PC-3 (cell line): ENCODE data around the gene ALPG. TPM values are rescaled to one million over a fixed set of nuclear protein-coding genes. Genes with fewer than 3 reads are reported as not detected.

Experiments
- ATAC-seq: fragments of 200-7000 bp; cut with Tn5 transposase; 2 replicates; pipeline ENCODE4 v1.9.1; 2020; ENCODE audit warnings: mild to moderate bottlenecking, moderate library complexity
- BruUV-seq: library from RNA; stranded (reverse); fragments of 400-500 nt; replicated peaks from 2 replicates; lab custom pipeline; 2021; lab: Mats Ljungman, UMichigan
- CTCF ChIA-PET: fragments of 300-600 bp; sonication (Branson Sonifier 250); formaldehyde crosslinking; loops from one replicate; lab custom pipeline; 2022; ENCODE audit warnings: antibody characterized with exemption; lab: Charles Lee
- POLR2A ChIA-PET: fragments of 300-600 bp; sonication (Branson Sonifier 250); formaldehyde crosslinking; loops from one replicate; lab custom pipeline; 2022; ENCODE audit warnings: antibody characterized with exemption; ENCODE audit not compliant: unreplicated experiment; lab: Charles Lee
- DNase-seq: peaks from one replicate; pipeline ENCODE4 v3.0.0-alpha.2; 2015
- H2AFZ ChIP-seq: fragments of 300-600 bp; sonication (generic); 2 replicates; pipeline ENCODE4 v1.6.0; 2016; ENCODE audit warnings: antibody characterized with exemption, low read length
- H3F3A ChIP-seq: fragments of 300-600 bp; sonication (generic); one replicate; pipeline ENCODE4 v1.6.0; 2017; ENCODE audit warnings: antibody characterized with exemption, low read length, control low read depth, mild to moderate bottlenecking; ENCODE audit not compliant: unreplicated experiment
- H3K27ac ChIP-seq: fragments of 300-600 bp; sonication (generic); 2 replicates; pipeline ENCODE4 v1.5.1; 2016; ENCODE audit warnings: mild to moderate bottlenecking, low read length
- H3K27me3 ChIP-seq: fragments of 300-600 bp; sonication (generic); 2 replicates; pipeline ENCODE4 v1.6.1; 2016; ENCODE audit warnings: low read length, mixed read lengths
- H3K36me3 ChIP-seq: fragments of 300-600 bp; sonication (generic); 2 replicates; pipeline ENCODE4 v1.6.1; 2016; ENCODE audit warnings: low read depth, mixed run types, low read length, mixed read lengths
- H3K4me1 ChIP-seq: fragments of 300-600 bp; sonication (generic); 2 replicates; pipeline ENCODE4 v1.5.1; 2016; ENCODE audit warnings: low read length; ENCODE audit not compliant: insufficient read depth
- H3K4me2 ChIP-seq: fragments of 300-600 bp; sonication (generic); 2 replicates; pipeline ENCODE4 v1.6.0; 2016; ENCODE audit warnings: low read length
- H3K4me3 ChIP-seq: fragments of 300-600 bp; sonication (generic); 2 replicates; pipeline ENCODE4 v1.5.1; 2016; ENCODE audit warnings: mild to moderate bottlenecking, low read length, mixed read lengths
- H3K79me2 ChIP-seq: fragments of 300-600 bp; sonication (generic); 2 replicates; pipeline ENCODE4 v1.6.1; 2017; ENCODE audit warnings: low read length, mixed read lengths
- H3K9ac ChIP-seq: fragments of 300-600 bp; sonication (generic); 2 replicates; pipeline ENCODE4 v1.6.0; 2016; ENCODE audit warnings: mild to moderate bottlenecking, low read length
- H3K9me2 ChIP-seq: fragments of 300-600 bp; sonication (generic); replicated peaks from 2 replicates; pipeline ENCODE4 v1.6.1; 2016; ENCODE audit warnings: mixed run types, low read length, mixed read lengths
- H3K9me3 ChIP-seq: fragments of 300-600 bp; sonication (generic); 2 replicates; pipeline ENCODE4 v1.6.1; 2016; ENCODE audit warnings: low read length, mixed read lengths
- H4K20me1 ChIP-seq: fragments of 300-600 bp; sonication (generic); 2 replicates; pipeline ENCODE4 v1.6.1; 2016; ENCODE audit warnings: low read length, mixed read lengths
- CTCF ChIP-seq: fragments of 300-600 bp; sonication (generic); conservative IDR thresholded peaks from 2 replicates; pipeline ENCODE4 v1.5.1; 2017; ENCODE audit warnings: antibody characterized with exemption, low read depth, mild to moderate bottlenecking, low read length
- EZH2 ChIP-seq: fragments of 300-600 bp; sonication (generic); IDR thresholded peaks from one replicate; pipeline ENCODE4 v1.6.1; 2017; ENCODE audit warnings: antibody characterized with exemption, mild to moderate bottlenecking, low read length; ENCODE audit not compliant: unreplicated experiment
- EZH2phosphoT487 ChIP-seq: fragments of 300-600 bp; sonication (generic); IDR thresholded peaks from 2 replicates; pipeline ENCODE4 v1.6.1; 2018; ENCODE audit warnings: mild to moderate bottlenecking, antibody characterized with exemption, low read length, borderline replicate concordance
- intact Hi-C: fragments of 100-400 bp; cut with micrococcal nuclease; formaldehyde crosslinking; loops from 2 replicates; pipeline ENCODE4 v1.9.0; 2023
- total RNA-seq: library from RNA; depleted of rRNA; stranded (reverse); fragments of >200 nt; gene quantifications from 2 replicates; pipeline ENCODE4 v1.2.3, GENCODE V29; 2014

ALPG gene
- total RNA-seq, 1 experiment from 2014 or later = 0.18 TPM

- Histone ChIP-seq H3K9ac (no peak within 1 kb of the TSS), H3K4me2 (no peak within 1 kb of the TSS), H2AFZ (no peak within 1 kb of the TSS), H3F3A (no peaks in the 10 kb centered on the region), H3K79me2 (no peaks in the 10 kb centered on the region), H3K4me1 (no peaks in the 10 kb centered on the region), H3K36me3 (no peaks in the 10 kb centered on the region), H4K20me1 (no peaks in the 10 kb centered on the region), H3K9me3 (no peaks in the 10 kb centered on the region), H3K9me2 (no peaks in the 10 kb centered on the region), H3K4me3 (no peak within 1 kb of the TSS), H3K27ac (no peak within 1 kb of the TSS), H3K27me3 (0 out of 2 replicates have a peak, but pooled peaks cover 4% of the 10 kb centered on the region)
- intact Hi-C loops = no loop called here
- POLR2A ChIA-PET = no interaction called here
- CTCF ChIA-PET = no interaction called here
- TF ChIP-seq EZH2phosphoT487 = no peak
- no peak for TF ChIP-seq EZH2
- TF ChIP-seq CTCF = no peak
- DNase-seq (no peak), ATAC-seq (no peak)
- BruUV-seq = no TSS peak
Measured at GRCh38 chr2:232455426-232456255, 49.0 kb downstream of the ALPG start, which contains the start of gene ALPI. Gene ALPI, plus strand, starts transcription at chr2:232456153. Its CDS starts 47 bp downstream, at chr2:232456200.

GRCh38 chr2:232456296-232457120 lies 49.9 kb downstream of the ALPG start:
- H3K4me2 ChIP-seq = no peak overlapping the region
- no peaks in the 10 kb centered on the region for H3K9me2 ChIP-seq
- TF ChIP-seq CTCF (no peak), EZH2 (no peak), EZH2phosphoT487 (no peak)
- no peak overlapping the region for H3K4me3 ChIP-seq
- intact Hi-C loops = no loop called here
- H3K27me3 ChIP-seq = 0 out of 2 replicates have a peak, but pooled peaks cover 4% of the 10 kb centered on the region
- BruUV-seq = no TSS peak
- no peak overlapping the region for H3K27ac ChIP-seq
- H4K20me1 ChIP-seq = no peaks in the 10 kb centered on the region
- no peak overlapping the region for H2AFZ ChIP-seq
- ChIA-PET POLR2A (no interaction called here), CTCF (no interaction called here)
- no peaks in the 10 kb centered on the region for H3K36me3 ChIP-seq
- H3K9ac ChIP-seq = no peak overlapping the region
- DNase-seq (no peak), ATAC-seq (no peak)
- H3F3A ChIP-seq = no peaks in the 10 kb centered on the region
- no peaks in the 10 kb centered on the region for H3K4me1 ChIP-seq
- no peaks in the 10 kb centered on the region for H3K79me2 ChIP-seq
- no peaks in the 10 kb centered on the region for H3K9me3 ChIP-seq
